Endothelial cell of umbilical vein (primary cell): ENCODE results near the gene KLF16. TPM values are rescaled to one million over a fixed set of nuclear protein-coding genes. Genes with fewer than 3 reads are reported as not detected.

Experiments used
- BruUV-seq: library from RNA; stranded (reverse); fragments of 400-500 nt; replicated peaks from 2 replicates; lab custom pipeline; 2021; lab: Mats Ljungman, UMichigan
- CTCF ChIA-PET: fragments of 300-600, 350-600 bp; sonication (Branson Sonifier 250); formaldehyde crosslinking; loops from one replicate; lab custom pipeline; 2021; ENCODE audit warnings: antibody characterized with exemption, inconsistent platforms; lab: Charles Lee
- POLR2A ChIA-PET: fragments of 300-600, 350-600 bp; sonication (Branson Sonifier 250); formaldehyde crosslinking; loops from one replicate; lab custom pipeline; 2021; ENCODE audit warnings: antibody characterized with exemption, inconsistent platforms; lab: Charles Lee
- DNase-seq: peaks from one replicate; pipeline ENCODE4 v3.0.0-alpha.2; 2011; ENCODE audit warnings: low read depth, low spot score
- FAIRE-seq: peaks from 2 replicates; lab custom pipeline; 2011; peaks lifted over from hg19 to GRCh38; lab: Jason Lieb, UNC
- H2AFZ ChIP-seq: 2 replicates; pipeline ENCODE4 v1.6.0; 2012; ENCODE audit warnings: low read depth, low read length, control low read depth, inconsistent platforms
- H3K27ac ChIP-seq: 2 replicates; pipeline ENCODE4 v1.5.1; 2011; ENCODE audit warnings: low read depth, mild to moderate bottlenecking, control low read depth, low read length, moderate library complexity; ENCODE audit not compliant: insufficient read depth
- H3K27me3 ChIP-seq, 2 experiments: 2 replicates each; pipeline versions ENCODE4 v1.6.0 to v1.6.1; 2011; ENCODE audit warnings: low read length in 2 of 2, mixed read lengths in 1 of 2; ENCODE audit not compliant: control insufficient read depth in 2 of 2, insufficient read depth in 2 of 2
- H3K36me3 ChIP-seq, 2 experiments: 2 replicates in 1 of 2; 3 replicates in 1 of 2; pipeline ENCODE4 v1.5.1; 2011; ENCODE audit warnings: low read length in 2 of 2, mild to moderate bottlenecking in 1 of 2, moderate library complexity in 1 of 2; ENCODE audit not compliant: control insufficient read depth in 2 of 2, insufficient read depth in 2 of 2; ENCODE audit errors: extremely low read depth in 1 of 2
- H3K4me1 ChIP-seq: 3 replicates; pipeline ENCODE4 v1.5.1; 2011; ENCODE audit warnings: mild to moderate bottlenecking, low read length; ENCODE audit not compliant: control insufficient read depth, insufficient read depth; ENCODE audit errors: extremely low read depth
- H3K4me2 ChIP-seq: 2 replicates; pipeline ENCODE4 v1.6.1; 2011; ENCODE audit warnings: low read length, control low read depth, mixed read lengths; ENCODE audit not compliant: insufficient read depth
- H3K4me3 ChIP-seq, 3 experiments: fragments of 200-600 bp in 1 of 3; sonication (generic), shearing (Covaris generic) in 1 of 3; replicated peaks in 1 of 3; 2 replicates each; pipeline ENCODE4 v1.5.1; 2011 to 2016; ENCODE audit warnings: control low read depth in 3 of 3, low read length in 3 of 3, mild to moderate bottlenecking in 2 of 3, inconsistent platforms in 1 of 3, low read depth in 1 of 3, moderate library complexity in 1 of 3; ENCODE audit not compliant: insufficient read depth in 1 of 3
- H3K79me2 ChIP-seq: 2 replicates; pipeline ENCODE4 v1.6.0; 2012; ENCODE audit warnings: low read length, inconsistent platforms; ENCODE audit not compliant: control insufficient read depth, insufficient read depth
- H3K9ac ChIP-seq: replicated peaks from 2 replicates; pipeline ENCODE3; 2011; ENCODE audit warnings: low read length, control low read depth; ENCODE audit not compliant: insufficient read depth; ENCODE audit errors: extremely low read depth
- H3K9me1 ChIP-seq: replicated peaks from 3 replicates; pipeline ENCODE4 v1.6.0; 2011; ENCODE audit warnings: mild to moderate bottlenecking, low read length; ENCODE audit not compliant: control insufficient read depth, insufficient read depth; ENCODE audit errors: extremely low read depth
- H3K9me3 ChIP-seq: replicated peaks from 2 replicates; pipeline ENCODE4 v1.5.1; 2012; ENCODE audit warnings: low read length, inconsistent platforms; ENCODE audit not compliant: control insufficient read depth, insufficient read depth
- H4K20me1 ChIP-seq: replicated peaks from 2 replicates; pipeline ENCODE3; 2011; ENCODE audit warnings: mild to moderate bottlenecking, low read length; ENCODE audit not compliant: control insufficient read depth, insufficient read depth; ENCODE audit errors: extremely low read depth
- FOS ChIP-seq: IDR thresholded peaks from 2 replicates; pipeline ENCODE4 v1.6.1; 2011; ENCODE audit warnings: mild to moderate bottlenecking, low read length, moderate library complexity, borderline replicate concordance; ENCODE audit not compliant: insufficient read depth
- GATA2 ChIP-seq: IDR thresholded peaks from 2 replicates; pipeline ENCODE4 v1.7.0; 2011; ENCODE audit warnings: low read depth, mild to moderate bottlenecking, moderate library complexity, mixed read lengths, low read length; ENCODE audit not compliant: insufficient read length, insufficient read depth
- JUN ChIP-seq: IDR thresholded peaks from 2 replicates; pipeline ENCODE4 v1.6.1; 2011; ENCODE audit warnings: borderline replicate concordance, low read depth; ENCODE audit not compliant: insufficient read length, insufficient read depth
- MYC ChIP-seq: IDR thresholded peaks from one replicate; pipeline ENCODE4 v1.6.1; 2011; ENCODE audit warnings: mild to moderate bottlenecking, low read depth, low read length
- dilution Hi-C: fragments of 300-500 bp; cut with MboI; formaldehyde crosslinking; loops from one replicate; pipeline ENCODE4 v1.15.0; 2019; ENCODE audit warnings: low sequenced_read_pairs; ENCODE audit not compliant: extremely low pct_ligation_motif_present
- intact Hi-C: fragments of 100-400 bp; cut with micrococcal nuclease; formaldehyde crosslinking; loops from one replicate; pipeline ENCODE4 v1.10.0; 2022
- polyA plus RNA-seq, 4 experiments: library from polyadenylated mRNA; depleted of rRNA in 3 of 4; stranded (reverse) in 3 of 4; unstranded in 1 of 4; fragments of >200 nt; gene quantifications; 2 replicates each; pipeline versions ENCODE4 v1.2.1 to v1.2.3, GENCODE V29; 2011 to 2012; ENCODE audit warnings: missing spikeins in 1 of 4
- total RNA-seq: library from RNA; stranded (reverse); gene quantifications from 2 replicates; pipeline ENCODE4 v1.2.3, GENCODE V29; 2021

Gene KLF16
- total and polyA plus RNA-seq, 2 donors (not counting 3 experiments of a cell fraction or from before 2014, with no cell fraction given) = 11.6 to 36.6 TPM

DNA sequence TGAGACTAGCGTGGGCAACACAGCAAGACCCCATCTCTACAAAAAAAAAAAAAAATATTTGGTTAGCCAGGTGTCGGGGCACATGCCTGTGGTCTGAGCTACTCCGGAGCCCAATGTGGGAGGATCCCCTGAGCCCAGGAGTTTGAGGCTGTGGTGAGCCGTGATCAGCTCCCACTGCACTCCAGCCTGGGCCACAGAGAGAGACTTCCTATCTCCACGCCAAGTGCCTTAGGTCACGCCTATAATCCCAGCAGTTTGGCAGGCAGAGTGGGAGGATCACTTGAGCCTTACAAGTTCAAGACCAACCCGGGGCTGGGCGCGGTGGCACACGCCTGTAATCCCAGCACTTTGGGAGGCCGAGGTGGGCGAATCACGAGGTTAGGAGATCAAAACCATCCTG lies 33.1 kb upstream of the KLF16 start:
- Histone ChIP-seq H3K36me3 (no peaks in the 10 kb centered on the region), H3K4me2 (no peak overlapping the region), H3K27ac (no peak overlapping the region), H3K4me1 (peaks cover 4% of the 10 kb centered on the region), H3K9me3 (no peaks in the 10 kb centered on the region), H3K4me3 (no peak overlapping the region), H3K79me2 (no peaks in the 10 kb centered on the region), H3K27me3 (no peaks in the 10 kb centered on the region), H4K20me1 (no peaks in the 10 kb centered on the region), H3K9me1 (no peaks in the 10 kb centered on the region), H2AFZ (no peak overlapping the region), H3K9ac (no peak overlapping the region)
- dilution Hi-C loops (no loop called here), intact Hi-C loops (no loop called here)
- DNase-seq (no peak), FAIRE-seq (no peak)
- TF ChIP-seq JUN (no peak), GATA2 (no peak)
- no TSS peak for BruUV-seq
- CTCF ChIA-PET = interaction anchor here (0.8 kb wide), 1 partner anchor 174 kb away, joined by 3 read pairs; no protein-coding TSS in a partner anchor
- POLR2A ChIA-PET = no interaction called here

DNA sequence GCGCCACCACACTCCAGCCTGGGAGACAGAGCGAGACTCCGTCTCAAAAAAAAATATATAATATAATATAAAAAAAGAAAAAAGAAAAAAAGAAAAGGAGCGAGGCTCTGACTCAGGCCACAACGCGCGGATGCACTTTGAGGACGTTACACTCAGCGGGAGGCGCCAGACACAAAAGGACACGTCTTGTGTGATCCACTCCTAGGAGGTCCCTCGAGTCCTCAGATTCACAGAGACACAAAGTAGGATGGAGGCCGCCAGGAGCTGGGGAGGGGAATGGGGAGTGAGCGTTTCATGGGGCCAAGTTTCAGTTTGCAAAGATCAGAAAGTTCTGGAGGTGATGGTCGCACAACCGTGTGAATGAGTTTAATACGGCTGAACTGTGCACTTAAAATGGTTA lies 30.4 kb upstream of the KLF16 start:
- Histone ChIP-seq H3K4me3 (no peak overlapping the region), H3K79me2 (no peaks in the 10 kb centered on the region), H3K9me1 (no peaks in the 10 kb centered on the region), H3K4me2 (no peak overlapping the region), H3K9me3 (no peaks in the 10 kb centered on the region), H3K4me1 (peaks cover 4% of the 10 kb centered on the region), H3K36me3 (no peaks in the 10 kb centered on the region), H4K20me1 (no peaks in the 10 kb centered on the region), H3K9ac (no peak overlapping the region), H3K27me3 (no peaks in the 10 kb centered on the region), H3K27ac (no peak overlapping the region), H2AFZ (no peak overlapping the region)
- no peak for FAIRE-seq
- DNase-seq = no peak
- BruUV-seq = no TSS peak
- dilution Hi-C loops (no loop called here), intact Hi-C loops (no loop called here)
- no peak for TF ChIP-seq MYC
- no peak for TF ChIP-seq FOS
- CTCF ChIA-PET = no interaction called here
- POLR2A ChIA-PET = no interaction called here
